Measurements from ENCODE around the gene SNAP47.

GRCh38 chr1:227791425-227792143 is 56.3 kb downstream of the SNAP47 start:
- TF ChIP-seq CTCF (IDR thresholded peaks at IDR 0.05; ENCODE audit: low read length) (no peak), EZH2phosphoT487 (IDR thresholded peaks at IDR 0.05; ENCODE audit: low read length) (no peak), EZH2 (optimal IDR thresholded peaks at IDR 0.05; ENCODE audit: low read depth, low read length) (no peak)

Data from MM.1S (cell line).